GM12864 (cell line): ENCODE data around the gene DCUN1D3.
"Not testable (repeated sequence)": the region's sequence is repeated elsewhere in the genome, so short reads cannot be mapped to it uniquely, and the experiment has no call there.

Source experiments
- DNase-seq: peaks from one replicate; pipeline ENCODE4 v3.0.0-alpha.2; 2011; ENCODE audit warnings: low read depth
- H3K4me3 ChIP-seq: 2 replicates; pipeline ENCODE4 v1.5.1; 2011; ENCODE audit warnings: mild to moderate bottlenecking, low read depth, low read length, control low read depth
- CTCF ChIP-seq: IDR thresholded peaks from 2 replicates; pipeline ENCODE4 v1.5.1; 2011; ENCODE audit warnings: low read depth, mild to moderate bottlenecking, moderate library complexity, low read length, control low read depth, inconsistent platforms; ENCODE audit errors: missing control alignments

The DCUN1D3 gene

GRCh38 chr16:20871258-20871657 is 28.9 kb downstream of the DCUN1D3 start:
- no peak for DNase-seq
- H3K4me3 ChIP-seq: no peak overlapping the region
- no peak for TF ChIP-seq CTCF

- no peak for DNase-seq
- TF ChIP-seq CTCF: no peak
- H3K4me3 ChIP-seq: no peak overlapping the region
Observed at GRCh38 chr16:20870122-20870820, 29.9 kb downstream of the DCUN1D3 start.

GRCh38 chr16:20868890-20869289 is 31.3 kb downstream of the DCUN1D3 start:
- no peak for DNase-seq
- H3K4me3 ChIP-seq: no peak overlapping the region
- no peak for TF ChIP-seq CTCF

- no peak for DNase-seq
- H3K4me3 ChIP-seq: no peak overlapping the region
- TF ChIP-seq CTCF: no peak
Observed at GRCh38 chr16:20867585-20867984, 32.6 kb downstream of the DCUN1D3 start.

GRCh38 chr16:20866801-20867200 is 33.4 kb downstream of the DCUN1D3 start:
- no peak overlapping the region for H3K4me3 ChIP-seq
- TF ChIP-seq CTCF: no peak
- DNase-seq: no peak

- DNase-seq: no peak
- no peak for TF ChIP-seq CTCF
- H3K4me3 ChIP-seq: no peak overlapping the region
Observed at GRCh38 chr16:20866145-20866772, 33.9 kb downstream of the DCUN1D3 start.

- DNase-seq: peak; percentile 55
- H3K4me3 ChIP-seq: no peak overlapping the region
- no peak for TF ChIP-seq CTCF
Observed at GRCh38 chr16:20865420-20866131, 34.6 kb downstream of the DCUN1D3 start.

GRCh38 chr16:20864376-20864775 is 35.8 kb downstream of the DCUN1D3 start:
- DNase-seq, H3K4me3 ChIP-seq: not testable (repeated sequence)
